ENCODE data around the gene ANKS1B.

ANKS1B gene

DNA sequence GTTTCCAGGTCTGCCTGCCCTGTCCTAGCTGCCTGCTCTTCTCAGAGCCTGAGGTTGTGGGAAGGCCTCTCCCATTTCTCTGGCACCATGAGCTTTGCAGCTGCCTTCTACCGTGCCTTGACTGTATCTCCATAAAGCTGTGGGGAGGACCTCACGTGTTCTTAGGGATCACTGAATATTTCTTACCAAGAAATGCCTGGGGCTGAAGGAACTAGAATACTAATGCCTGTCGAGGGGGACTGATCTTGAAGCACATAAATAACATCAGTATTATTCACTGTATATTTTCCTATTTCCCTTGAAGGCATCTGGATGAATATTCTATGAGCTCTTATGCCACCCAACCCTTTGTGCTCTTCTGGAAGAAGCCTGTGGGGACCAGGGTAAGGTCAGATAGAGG, 1236.3 kb downstream of the ANKS1B start:
- H3K4me2 ChIP-seq (ENCODE audit: low read length), result no peak overlapping the region
- no peaks in the 10 kb centered on the region for H3K36me3 ChIP-seq (ENCODE audit: insufficient read depth, low read length)
- no peak overlapping the region for H3K9ac ChIP-seq (ENCODE audit: low read length)
- H3K27ac ChIP-seq (ENCODE audit: low read depth, low read length, poor library complexity, severe bottlenecking), result no peak overlapping the region
- no peaks in the 10 kb centered on the region for H3F3A ChIP-seq (ENCODE audit: insufficient read depth, low read length)
- H3K4me3 ChIP-seq (ENCODE audit: low read depth, low read length, poor library complexity, severe bottlenecking), result no peak overlapping the region
- H3K9me2 ChIP-seq (ENCODE audit: low read depth, low read length), result no peaks in the 10 kb centered on the region
- H4K20me1 ChIP-seq (ENCODE audit: insufficient read depth, low read length), result no peaks in the 10 kb centered on the region
- H3K27me3 ChIP-seq (ENCODE audit: insufficient read depth, low read length), result no peaks in the 10 kb centered on the region
- no peaks in the 10 kb centered on the region for H3K9me3 ChIP-seq (ENCODE audit: low read length)
- H2AFZ ChIP-seq (ENCODE audit: low read length), result no peak overlapping the region
- H3K4me1 ChIP-seq (ENCODE audit: insufficient read depth, low read length, severe bottlenecking), result no peaks in the 10 kb centered on the region
- H3K79me2 ChIP-seq (ENCODE audit: insufficient read depth, low read length), result no peaks in the 10 kb centered on the region
- TF ChIP-seq EZH2 (IDR thresholded peaks at IDR 0.05; ENCODE audit: borderline replicate concordance, low read length), result no peak
- TF ChIP-seq, protein P1, sequence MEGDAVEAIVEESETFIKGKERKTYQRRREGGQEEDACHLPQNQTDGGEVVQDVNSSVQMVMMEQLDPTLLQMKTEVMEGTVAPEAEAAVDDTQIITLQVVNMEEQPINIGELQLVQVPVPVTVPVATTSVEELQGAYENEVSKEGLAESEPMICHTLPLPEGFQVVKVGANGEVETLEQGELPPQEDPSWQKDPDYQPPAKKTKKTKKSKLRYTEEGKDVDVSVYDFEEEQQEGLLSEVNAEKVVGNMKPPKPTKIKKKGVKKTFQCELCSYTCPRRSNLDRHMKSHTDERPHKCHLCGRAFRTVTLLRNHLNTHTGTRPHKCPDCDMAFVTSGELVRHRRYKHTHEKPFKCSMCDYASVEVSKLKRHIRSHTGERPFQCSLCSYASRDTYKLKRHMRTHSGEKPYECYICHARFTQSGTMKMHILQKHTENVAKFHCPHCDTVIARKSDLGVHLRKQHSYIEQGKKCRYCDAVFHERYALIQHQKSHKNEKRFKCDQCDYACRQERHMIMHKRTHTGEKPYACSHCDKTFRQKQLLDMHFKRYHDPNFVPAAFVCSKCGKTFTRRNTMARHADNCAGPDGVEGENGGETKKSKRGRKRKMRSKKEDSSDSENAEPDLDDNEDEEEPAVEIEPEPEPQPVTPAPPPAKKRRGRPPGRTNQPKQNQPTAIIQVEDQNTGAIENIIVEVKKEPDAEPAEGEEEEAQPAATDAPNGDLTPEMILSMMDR (IDR thresholded peaks at IDR 0.05; ENCODE audit: low read length), result no peak

DNA sequence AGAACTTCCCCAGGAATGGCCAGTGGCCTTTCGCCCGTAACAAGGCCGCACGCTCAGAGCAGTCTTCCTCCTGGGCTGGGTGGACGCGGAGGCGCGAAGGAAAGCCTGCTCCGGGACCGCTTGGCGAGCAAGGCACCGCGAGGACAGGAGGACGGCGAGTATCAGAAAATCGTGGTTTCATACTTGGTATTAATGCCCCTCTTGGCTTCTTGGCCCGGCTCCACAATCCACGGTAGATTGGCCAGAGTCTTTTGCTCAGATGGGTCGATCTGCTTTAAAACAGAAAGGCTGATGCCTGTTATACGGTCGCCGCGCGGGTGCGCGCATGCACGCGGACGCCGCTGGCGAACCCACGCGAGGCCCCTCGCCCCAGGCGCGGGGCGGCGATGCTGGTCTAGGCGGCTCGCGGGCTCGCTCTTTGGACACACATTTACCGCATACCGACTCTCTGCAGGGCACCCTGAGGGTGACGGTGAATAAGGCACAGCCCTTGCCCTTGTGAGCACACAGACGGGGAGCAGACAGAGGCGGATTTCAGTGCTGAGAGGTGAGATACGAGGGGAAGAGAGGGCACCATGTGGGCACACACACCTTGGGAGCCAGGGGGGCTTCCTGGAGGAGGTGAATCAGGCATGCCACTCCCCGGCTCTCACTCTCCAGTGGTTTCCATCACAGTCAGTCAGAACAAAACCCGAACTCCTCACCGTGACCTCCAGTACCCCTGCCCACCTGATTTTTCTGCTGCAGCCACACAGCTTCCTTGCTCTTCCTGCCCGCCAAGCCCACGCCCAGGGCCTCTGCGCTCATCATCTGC, 1239.0 kb downstream of the ANKS1B start:
- TF ChIP-seq, protein P1 (IDR thresholded peaks at IDR 0.05; ENCODE audit: low read length), result no peak
- TF ChIP-seq EZH2 (IDR thresholded peaks at IDR 0.05; ENCODE audit: borderline replicate concordance, low read length), result no peak
- H4K20me1 ChIP-seq (ENCODE audit: insufficient read depth, low read length), result no peaks in the 10 kb centered on the region
- H3K4me1 ChIP-seq (ENCODE audit: insufficient read depth, low read length, severe bottlenecking), result no peaks in the 10 kb centered on the region
- H3K9me3 ChIP-seq (ENCODE audit: low read length), result no peaks in the 10 kb centered on the region
- H3F3A ChIP-seq (ENCODE audit: insufficient read depth, low read length), result no peaks in the 10 kb centered on the region
- no peaks in the 10 kb centered on the region for H3K9me2 ChIP-seq (ENCODE audit: low read depth, low read length)
- no peak overlapping the region for H2AFZ ChIP-seq (ENCODE audit: low read length)
- no peak overlapping the region for H3K4me2 ChIP-seq (ENCODE audit: low read length)
- no peaks in the 10 kb centered on the region for H3K79me2 ChIP-seq (ENCODE audit: insufficient read depth, low read length)
- no peak overlapping the region for H3K27ac ChIP-seq (ENCODE audit: low read depth, low read length, poor library complexity, severe bottlenecking)
- no peaks in the 10 kb centered on the region for H3K36me3 ChIP-seq (ENCODE audit: insufficient read depth, low read length)
- H3K9ac ChIP-seq (ENCODE audit: low read length), result no peak overlapping the region
- no peak overlapping the region for H3K4me3 ChIP-seq (ENCODE audit: low read depth, low read length, poor library complexity, severe bottlenecking)
- no peaks in the 10 kb centered on the region for H3K27me3 ChIP-seq (ENCODE audit: insufficient read depth, low read length)

DNA sequence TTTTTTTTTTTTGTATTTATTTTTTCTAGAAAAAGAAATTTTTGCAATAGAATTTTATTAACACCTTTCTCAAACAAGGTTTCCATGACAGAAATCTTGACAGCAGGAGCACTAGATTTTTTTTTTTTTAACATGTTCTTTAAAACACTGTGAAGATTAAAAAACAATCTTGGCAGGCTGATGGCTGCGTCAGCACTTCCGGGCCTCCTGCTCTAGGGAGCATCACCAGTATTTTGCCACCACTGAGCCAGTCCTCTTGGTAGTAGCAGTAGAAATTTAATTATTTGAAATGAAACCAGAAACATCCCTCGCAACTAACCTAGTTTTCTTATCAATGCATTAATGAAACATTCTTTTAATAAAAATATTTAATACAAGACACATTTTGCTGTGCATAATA, 1240.1 kb downstream of the ANKS1B start:
- H3K4me2 ChIP-seq (ENCODE audit: low read length), result no peak overlapping the region
- H3K4me3 ChIP-seq (ENCODE audit: low read depth, low read length, poor library complexity, severe bottlenecking), result no peak overlapping the region
- no peaks in the 10 kb centered on the region for H3K79me2 ChIP-seq (ENCODE audit: insufficient read depth, low read length)

More for the DNA sequence above, 1240.1 kb downstream of the ANKS1B start:
- no peaks in the 10 kb centered on the region for H4K20me1 ChIP-seq (ENCODE audit: insufficient read depth, low read length)
- TF ChIP-seq, protein P1 (IDR thresholded peaks at IDR 0.05; ENCODE audit: low read length), result no peak
- no peak for TF ChIP-seq EZH2 (IDR thresholded peaks at IDR 0.05; ENCODE audit: borderline replicate concordance, low read length)
- no peaks in the 10 kb centered on the region for H3K9me2 ChIP-seq (ENCODE audit: low read depth, low read length)
- no peak overlapping the region for H2AFZ ChIP-seq (ENCODE audit: low read length)
- no peaks in the 10 kb centered on the region for H3K4me1 ChIP-seq (ENCODE audit: insufficient read depth, low read length, severe bottlenecking)
- H3K27me3 ChIP-seq (ENCODE audit: insufficient read depth, low read length), result no peaks in the 10 kb centered on the region
- no peak overlapping the region for H3K9ac ChIP-seq (ENCODE audit: low read length)
- H3K27ac ChIP-seq (ENCODE audit: low read depth, low read length, poor library complexity, severe bottlenecking), result no peak overlapping the region
- no peaks in the 10 kb centered on the region for H3K36me3 ChIP-seq (ENCODE audit: insufficient read depth, low read length)
- no peaks in the 10 kb centered on the region for H3F3A ChIP-seq (ENCODE audit: insufficient read depth, low read length)
- no peaks in the 10 kb centered on the region for H3K9me3 ChIP-seq (ENCODE audit: low read length)

All from OCI-LY1 (cell line).